A549 (cell line): ENCODE data around the gene AK8.

Source experiments
- CEBPB ChIP-seq, 2 experiments: fragments of >200 bp in 1 of 2; sonication (Bioruptor Twin) in 1 of 2; formaldehyde crosslinking in 1 of 2; IDR thresholded peaks; 2 replicates each; pipeline ENCODE4 v1.6.1; 2012 to 2016
- HOXA7 ChIP-seq: fragments of 250-450 bp; sonication (Bioruptor Pico); IDR thresholded peaks from 2 replicates; pipeline ENCODE4 v1.5.0; 2020; ENCODE audit warnings: mild to moderate bottlenecking, moderate library complexity
- HOXB5 ChIP-seq: fragments of 250-450 bp; sonication (Bioruptor Pico); IDR thresholded peaks from 2 replicates; pipeline ENCODE4 v1.5.0; 2020; ENCODE audit warnings: mild to moderate bottlenecking, moderate library complexity
- RFX5 ChIP-seq: fragments of 450-650 bp; IDR thresholded peaks from 2 replicates; pipeline ENCODE4 v1.7.1; 2014; ENCODE audit warnings: antibody characterized with exemption, mild to moderate bottlenecking, moderate library complexity
- TF ChIP-seq, protein P1 (sequence below): fragments of >200 bp; sonication (Bioruptor Twin); formaldehyde crosslinking; IDR thresholded peaks from 3 replicates; pipeline ENCODE4 v1.5.1; 2016

DNA sequence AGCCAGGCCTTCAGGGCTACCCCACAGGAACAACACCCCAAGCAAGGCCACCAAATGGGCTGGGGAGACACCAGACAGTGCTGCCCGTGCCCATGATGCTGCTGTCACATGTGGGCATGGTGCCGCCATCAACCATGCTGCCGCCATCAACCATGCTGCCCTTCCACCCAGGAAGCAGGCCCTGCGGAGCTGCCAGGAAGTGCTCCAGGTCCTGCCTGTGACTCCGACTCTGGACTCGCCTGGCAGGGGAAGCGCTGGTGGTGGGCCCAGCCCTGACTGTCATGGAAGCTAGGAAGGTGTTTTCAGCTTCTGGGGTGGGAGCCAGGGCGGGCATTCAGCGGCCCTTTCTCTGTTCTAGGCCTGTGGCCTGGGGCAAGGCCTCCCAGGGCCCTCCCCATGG lies 8.8 kb downstream of the AK8 start:
- no peak for TF ChIP-seq RFX5
- no peak for TF ChIP-seq HOXB5 (CRISPR knock-in tag)
- no peak for TF ChIP-seq HOXA7 (CRISPR knock-in tag)
- TF ChIP-seq, protein P1, sequence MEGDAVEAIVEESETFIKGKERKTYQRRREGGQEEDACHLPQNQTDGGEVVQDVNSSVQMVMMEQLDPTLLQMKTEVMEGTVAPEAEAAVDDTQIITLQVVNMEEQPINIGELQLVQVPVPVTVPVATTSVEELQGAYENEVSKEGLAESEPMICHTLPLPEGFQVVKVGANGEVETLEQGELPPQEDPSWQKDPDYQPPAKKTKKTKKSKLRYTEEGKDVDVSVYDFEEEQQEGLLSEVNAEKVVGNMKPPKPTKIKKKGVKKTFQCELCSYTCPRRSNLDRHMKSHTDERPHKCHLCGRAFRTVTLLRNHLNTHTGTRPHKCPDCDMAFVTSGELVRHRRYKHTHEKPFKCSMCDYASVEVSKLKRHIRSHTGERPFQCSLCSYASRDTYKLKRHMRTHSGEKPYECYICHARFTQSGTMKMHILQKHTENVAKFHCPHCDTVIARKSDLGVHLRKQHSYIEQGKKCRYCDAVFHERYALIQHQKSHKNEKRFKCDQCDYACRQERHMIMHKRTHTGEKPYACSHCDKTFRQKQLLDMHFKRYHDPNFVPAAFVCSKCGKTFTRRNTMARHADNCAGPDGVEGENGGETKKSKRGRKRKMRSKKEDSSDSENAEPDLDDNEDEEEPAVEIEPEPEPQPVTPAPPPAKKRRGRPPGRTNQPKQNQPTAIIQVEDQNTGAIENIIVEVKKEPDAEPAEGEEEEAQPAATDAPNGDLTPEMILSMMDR = no peak
- no peak for TF ChIP-seq CEBPB (IDR thresholded peaks at IDR 0.05)
